ENCODE results near the gene S100PBP. TPM values are rescaled to one million over a fixed set of nuclear protein-coding genes. Genes with fewer than 3 reads are reported as not detected.

Gene S100PBP
- polyA plus RNA-seq, 2 of the 4 experiments (the other 2 are of a cell fraction), result 16.1 to 41.9 TPM

DNA sequence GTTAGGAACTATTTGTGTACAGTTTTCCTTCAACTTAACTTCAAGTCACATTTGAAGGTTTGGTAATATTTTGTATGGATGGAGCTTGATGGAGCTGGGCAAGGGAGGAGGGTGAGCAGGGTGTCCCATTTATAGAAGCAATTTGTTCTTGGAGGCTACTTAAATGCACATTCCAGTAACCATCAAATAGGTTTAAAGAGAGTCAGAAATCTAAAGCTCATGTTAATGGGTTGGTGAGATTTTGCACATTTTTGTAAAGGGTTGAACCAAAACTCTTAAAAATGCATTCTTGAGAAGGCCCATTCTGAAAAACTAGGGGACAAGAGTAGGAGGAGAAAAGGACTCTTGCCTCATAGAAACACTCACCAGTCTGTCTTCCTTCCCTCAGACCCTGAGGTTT is 43.1 kb downstream of the S100PBP start (continued):
- TF ChIP-seq RNF2 (IDR thresholded peaks at IDR 0.05; ENCODE audit: borderline replicate concordance, low read depth), result no peak
- no peak for TF ChIP-seq NPAS2 (CRISPR knock-in tag; IDR thresholded peaks at IDR 0.05; ENCODE audit: borderline replicate concordance)
- TF ChIP-seq HOXB13 (CRISPR knock-in tag; IDR thresholded peaks at IDR 0.05; ENCODE audit: low read depth), result no peak
- no peak for TF ChIP-seq SMC3 (IDR thresholded peaks at IDR 0.05)
- TF ChIP-seq FOSB (CRISPR knock-in tag; IDR thresholded peaks at IDR 0.05), result no peak

DNA sequence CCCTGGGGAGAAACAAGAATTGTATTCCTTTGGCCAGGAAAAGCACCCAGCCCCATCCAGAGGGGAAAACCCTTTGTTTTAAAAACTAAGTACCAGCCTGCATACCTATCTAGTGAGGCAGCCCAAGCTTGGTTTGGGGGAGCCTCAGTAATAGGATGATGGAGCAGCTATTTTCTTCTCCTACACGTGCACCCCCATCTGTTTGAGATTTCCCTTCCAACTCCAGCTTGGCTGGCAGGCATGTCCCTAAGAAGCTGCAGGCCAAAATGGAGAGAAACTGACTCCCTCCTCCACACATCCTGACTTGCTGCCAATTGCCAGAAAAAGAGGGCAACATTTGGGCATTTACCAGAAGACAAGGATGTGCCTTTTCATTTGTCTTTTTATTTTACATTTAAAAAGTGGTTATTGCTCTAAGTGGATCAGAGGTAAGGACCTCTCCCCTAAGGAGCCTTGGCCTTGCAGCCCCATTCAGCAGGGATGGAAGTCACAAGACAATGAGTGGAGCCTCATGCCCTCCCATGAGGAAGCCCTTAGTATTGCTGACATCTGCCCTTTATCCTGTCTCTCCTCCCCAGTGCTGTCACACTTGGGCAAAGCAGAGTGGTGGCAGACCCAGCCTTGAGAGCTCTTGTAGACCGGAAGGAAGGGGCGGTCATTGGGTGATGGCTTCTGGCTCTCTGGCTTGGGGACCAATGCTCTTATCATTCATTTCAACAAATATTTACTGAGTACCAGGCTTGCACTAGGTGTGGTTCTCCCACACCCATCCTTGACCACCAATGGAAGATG is 44.6 kb downstream of the S100PBP start:
- POLR2A ChIA-PET, result no interaction called here
- no peak overlapping the region for H3K4me3 ChIP-seq
- H3K9me3 ChIP-seq, result no peaks in the 10 kb centered on the region
- FAIRE-seq, result no peak
- TF ChIP-seq HOXB13 (CRISPR knock-in tag; IDR thresholded peaks at IDR 0.05; ENCODE audit: low read depth) (no peak), RCOR1 (IDR thresholded peaks at IDR 0.05; ENCODE audit: low read depth, low read length) (no peak), NFE2L2 (conservative IDR thresholded peaks at IDR 0.05; ENCODE audit: low read length) (no peak), RAD21 (conservative IDR thresholded peaks at IDR 0.05 in 1 of 2, IDR thresholded peaks at IDR 0.05 in 1 of 2) (no peak), KDM1A (IDR thresholded peaks at IDR 0.05; ENCODE audit: low read depth) (no peak), POLR2AphosphoS2 (conservative IDR thresholded peaks at IDR 0.05; ENCODE audit: low read length) (no peak), ZNF302 (CRISPR knock-in tag; IDR thresholded peaks at IDR 0.05) (no peak), ESRRA (IDR thresholded peaks at IDR 0.05; ENCODE audit: borderline replicate concordance, low read length) (no peak), RARB (CRISPR knock-in tag; IDR thresholded peaks at IDR 0.05) (no peak), RFX5 (IDR thresholded peaks at IDR 0.05) (no peak), CHD4 (IDR thresholded peaks at IDR 0.05; ENCODE audit: borderline replicate concordance) (no peak), ZSCAN20 (CRISPR knock-in tag; IDR thresholded peaks at IDR 0.05) (no peak), HEYL (CRISPR knock-in tag; IDR thresholded peaks at IDR 0.05) (no peak)
- TF ChIP-seq, protein P1, sequence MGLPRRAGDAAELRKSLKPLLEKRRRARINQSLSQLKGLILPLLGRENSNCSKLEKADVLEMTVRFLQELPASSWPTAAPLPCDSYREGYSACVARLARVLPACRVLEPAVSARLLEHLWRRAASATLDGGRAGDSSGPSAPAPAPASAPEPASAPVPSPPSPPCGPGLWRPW (IDR thresholded peaks at IDR 0.05), result no peak
- TF ChIP-seq, protein P2, sequence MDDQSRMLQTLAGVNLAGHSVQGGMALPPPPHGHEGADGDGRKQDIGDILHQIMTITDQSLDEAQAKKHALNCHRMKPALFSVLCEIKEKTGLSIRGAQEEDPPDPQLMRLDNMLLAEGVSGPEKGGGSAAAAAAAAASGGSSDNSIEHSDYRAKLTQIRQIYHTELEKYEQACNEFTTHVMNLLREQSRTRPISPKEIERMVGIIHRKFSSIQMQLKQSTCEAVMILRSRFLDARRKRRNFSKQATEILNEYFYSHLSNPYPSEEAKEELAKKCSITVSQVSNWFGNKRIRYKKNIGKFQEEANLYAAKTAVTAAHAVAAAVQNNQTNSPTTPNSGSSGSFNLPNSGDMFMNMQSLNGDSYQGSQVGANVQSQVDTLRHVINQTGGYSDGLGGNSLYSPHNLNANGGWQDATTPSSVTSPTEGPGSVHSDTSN (IDR thresholded peaks at IDR 0.05), result no peak
- TF ChIP-seq, protein P3, sequence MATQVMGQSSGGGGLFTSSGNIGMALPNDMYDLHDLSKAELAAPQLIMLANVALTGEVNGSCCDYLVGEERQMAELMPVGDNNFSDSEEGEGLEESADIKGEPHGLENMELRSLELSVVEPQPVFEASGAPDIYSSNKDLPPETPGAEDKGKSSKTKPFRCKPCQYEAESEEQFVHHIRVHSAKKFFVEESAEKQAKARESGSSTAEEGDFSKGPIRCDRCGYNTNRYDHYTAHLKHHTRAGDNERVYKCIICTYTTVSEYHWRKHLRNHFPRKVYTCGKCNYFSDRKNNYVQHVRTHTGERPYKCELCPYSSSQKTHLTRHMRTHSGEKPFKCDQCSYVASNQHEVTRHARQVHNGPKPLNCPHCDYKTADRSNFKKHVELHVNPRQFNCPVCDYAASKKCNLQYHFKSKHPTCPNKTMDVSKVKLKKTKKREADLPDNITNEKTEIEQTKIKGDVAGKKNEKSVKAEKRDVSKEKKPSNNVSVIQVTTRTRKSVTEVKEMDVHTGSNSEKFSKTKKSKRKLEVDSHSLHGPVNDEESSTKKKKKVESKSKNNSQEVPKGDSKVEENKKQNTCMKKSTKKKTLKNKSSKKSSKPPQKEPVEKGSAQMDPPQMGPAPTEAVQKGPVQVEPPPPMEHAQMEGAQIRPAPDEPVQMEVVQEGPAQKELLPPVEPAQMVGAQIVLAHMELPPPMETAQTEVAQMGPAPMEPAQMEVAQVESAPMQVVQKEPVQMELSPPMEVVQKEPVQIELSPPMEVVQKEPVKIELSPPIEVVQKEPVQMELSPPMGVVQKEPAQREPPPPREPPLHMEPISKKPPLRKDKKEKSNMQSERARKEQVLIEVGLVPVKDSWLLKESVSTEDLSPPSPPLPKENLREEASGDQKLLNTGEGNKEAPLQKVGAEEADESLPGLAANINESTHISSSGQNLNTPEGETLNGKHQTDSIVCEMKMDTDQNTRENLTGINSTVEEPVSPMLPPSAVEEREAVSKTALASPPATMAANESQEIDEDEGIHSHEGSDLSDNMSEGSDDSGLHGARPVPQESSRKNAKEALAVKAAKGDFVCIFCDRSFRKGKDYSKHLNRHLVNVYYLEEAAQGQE (IDR thresholded peaks at IDR 0.05), result no peak
- TF ChIP-seq, protein P4, sequence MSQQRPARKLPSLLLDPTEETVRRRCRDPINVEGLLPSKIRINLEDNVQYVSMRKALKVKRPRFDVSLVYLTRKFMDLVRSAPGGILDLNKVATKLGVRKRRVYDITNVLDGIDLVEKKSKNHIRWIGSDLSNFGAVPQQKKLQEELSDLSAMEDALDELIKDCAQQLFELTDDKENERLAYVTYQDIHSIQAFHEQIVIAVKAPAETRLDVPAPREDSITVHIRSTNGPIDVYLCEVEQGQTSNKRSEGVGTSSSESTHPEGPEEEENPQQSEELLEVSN (IDR thresholded peaks at IDR 0.05; ENCODE audit: borderline replicate concordance, low read depth), result no peak
- DNase-seq (ENCODE audit: low read depth in 1 of 2, low spot score in 1 of 2), result no peak
- WGBS (ENCODE audit: missing lambda C conversion rate), result 93% methylated on average over 3 of the region's 3 CpGs
- ATAC-seq, result no peak
- H3K4me2 ChIP-seq, result no peak overlapping the region
- no peaks in the 10 kb centered on the region for H3K4me1 ChIP-seq
- no peak overlapping the region for H3K27ac ChIP-seq
- CTCF ChIA-PET, result interaction anchor here (0.6 to 2.5 kb wide), 7 partner anchors 9 to 221 kb away, joined by 3 to 8 read pairs (median 3); partner anchors contain the start of gene HPCA

All from A549 (cell line).